GM13977 (cell line): ENCODE data around the gene COBLL1.

Experiments used
- DNase-seq: peaks from one replicate; pipeline ENCODE4 v3.0.0; 2012; ENCODE audit warnings: low spot score
- CTCF ChIP-seq: IDR thresholded peaks from 2 replicates; pipeline ENCODE4 v1.5.1; 2012; ENCODE audit warnings: mild to moderate bottlenecking, control low read depth; ENCODE audit not compliant: insufficient read depth; ENCODE audit errors: extremely low read depth, missing control alignments
- in situ Hi-C: fragments of 300-500 bp; cut with MboI; formaldehyde crosslinking; loops from one replicate; pipeline ENCODE4 v1.12.0; 2022; ENCODE audit warnings: low sequenced_read_pairs, low pct_unique_long_range_greater_than_20kb, mixed read lengths, inconsistent platforms; ENCODE audit not compliant: unreplicated experiment

COBLL1 gene

GRCh38 chr2:164837807-164838206 lies 3.8 kb downstream of the COBLL1 start:
- DNase-seq, result no peak
- in situ Hi-C loops, result no loop called here
- no peak for TF ChIP-seq CTCF

GRCh38 chr2:164836907-164837306 lies 4.7 kb downstream of the COBLL1 start:
- TF ChIP-seq CTCF, result no peak
- in situ Hi-C loops, result no loop called here
- no peak for DNase-seq

- TF ChIP-seq CTCF, result no peak
- in situ Hi-C loops, result no loop called here
- DNase-seq, result no peak
Observed at GRCh38 chr2:164835302-164835701, 6.3 kb downstream of the COBLL1 start.

GRCh38 chr2:164831887-164832286 lies 9.7 kb downstream of the COBLL1 start:
- TF ChIP-seq CTCF, result no peak
- DNase-seq, result no peak
- in situ Hi-C loops, result no loop called here

- TF ChIP-seq CTCF, result no peak
- in situ Hi-C loops, result no loop called here
Observed at GRCh38 chr2:164831180-164831579, 10.4 kb downstream of the COBLL1 start.

GRCh38 chr2:164826293-164827243 lies 15.1 kb downstream of the COBLL1 start:
- TF ChIP-seq CTCF, result no peak
- no peak for DNase-seq
- in situ Hi-C loops, result no loop called here

More at GRCh38 chr2:164831180-164831579, 10.4 kb downstream of the COBLL1 start:
- DNase-seq, result no peak

- in situ Hi-C loops, result no loop called here
Observed at GRCh38 chr2:164824872-164825271, 16.8 kb downstream of the COBLL1 start.

More at GRCh38 chr2:164824872-164825271, 16.8 kb downstream of the COBLL1 start:
- no peak for TF ChIP-seq CTCF
- no peak for DNase-seq
